AG04449 (cell line): ENCODE data around the gene ARL6.

Source experiments
- CTCF ChIA-PET: fragments of 350-600 bp; formaldehyde crosslinking; extraction: SDS; loops from one replicate; lab custom pipeline; 2021; ENCODE audit warnings: antibody characterized with exemption; lab: Yijun Ruan, JAX
- POLR2A ChIA-PET: fragments of 400-600, 350-600 bp; formaldehyde crosslinking; extraction: SDS; loops from one replicate; lab custom pipeline; 2020; ENCODE audit warnings: antibody characterized with exemption, inconsistent platforms; lab: Yijun Ruan, JAX
- DNase-seq: peaks from one replicate; pipeline ENCODE4 v3.0.0-alpha.2; 2010; ENCODE audit warnings: low read depth, low spot score
- H3K4me3 ChIP-seq: 2 replicates; pipeline ENCODE4 v1.5.1; 2011; ENCODE audit warnings: low read depth, mild to moderate bottlenecking, control low read depth, low read length
- CTCF ChIP-seq: IDR thresholded peaks from one replicate; pipeline ENCODE4 v1.5.1; 2011; ENCODE audit warnings: mild to moderate bottlenecking, moderate library complexity, low read length, control low read depth, inconsistent platforms; ENCODE audit not compliant: insufficient read depth; ENCODE audit errors: missing control alignments

The ARL6 gene

GRCh38 chr3:97841956-97842355, 77.4 kb downstream of the ARL6 start:
- no peak for TF ChIP-seq CTCF
- no peak for DNase-seq

GRCh38 chr3:97848779-97849178, 84.2 kb downstream of the ARL6 start:
- TF ChIP-seq CTCF, result no peak
- H3K4me3 ChIP-seq, result no peak overlapping the region
- CTCF ChIA-PET, result no interaction called here
- no peak for DNase-seq
- POLR2A ChIA-PET, result no interaction called here

More at GRCh38 chr3:97841956-97842355, 77.4 kb downstream of the ARL6 start:
- POLR2A ChIA-PET, result interaction anchor here (0.7 kb wide), 1 partner anchor 9 kb away, joined by 3 read pairs; no protein-coding TSS in a partner anchor
- H3K4me3 ChIP-seq, result no peak overlapping the region
- CTCF ChIA-PET, result no interaction called here
